ENCODE measurements around the gene FAM200C. TPM values are rescaled to one million over a fixed set of nuclear protein-coding genes. Genes with fewer than 3 reads are reported as not detected.
A peak's percentile ranks its signal among the peaks of the same experiment; 100 is the strongest.
"Not testable (repeated sequence)": the region's sequence is repeated elsewhere in the genome, so short reads cannot be mapped to it uniquely, and the experiment has no call there.

Gene FAM200C
- total RNA-seq, 4 donors from 2014 or later = 0.37 to 7.8 (median 2.5) TPM

DNA sequence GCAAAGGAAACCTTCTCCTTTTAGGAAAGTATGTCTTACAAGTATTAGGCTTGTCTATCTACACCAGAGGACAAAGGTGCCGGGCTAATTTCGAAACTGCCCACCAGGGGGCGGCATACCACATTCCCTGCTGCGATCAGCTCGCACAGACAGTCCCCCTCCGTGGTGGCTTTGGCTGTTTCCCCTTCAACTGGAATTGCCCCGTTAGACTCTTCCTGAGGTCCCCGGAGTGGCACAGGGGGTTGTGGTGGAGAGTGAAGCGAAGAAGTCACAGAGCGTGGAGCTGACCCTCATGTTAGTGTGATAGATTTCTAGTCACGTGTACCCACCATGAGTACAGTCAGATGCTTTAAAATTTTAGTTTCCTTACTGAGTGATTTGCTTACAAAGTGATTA, 39.3 kb upstream of the FAM200C start:
- no peaks in the 10 kb centered on the region for H3K27me3 ChIP-seq
- H3K4me1 ChIP-seq = peaks cover 0 to 13% (median 5%) of the 10 kb centered on the region in 4 donors
- no peaks in the 10 kb centered on the region for H3K9me3 ChIP-seq
- H3K27ac ChIP-seq = peak overlapping the region; percentile 28 to 59 (median 48)
- 0% methylated on average over 2 to 11 of the region's 11 CpGs for WGBS, 2 donors (ENCODE audit: low coverage in 1 of 2)
- TF ChIP-seq EP300 (IDR thresholded peaks at IDR 0.05; ENCODE audit: low read depth) (no peak), POLR2A (IDR thresholded peaks at IDR 0.05) (no peak), POLR2AphosphoS5 (IDR thresholded peaks at IDR 0.05) (no peak), CTCF (IDR thresholded peaks at IDR 0.05) (peak; percentile 87 to 98 (median 90))
- intact Hi-C loops (cut with DNase I; ENCODE audit: low total_unique reads) = no loop called here
- peak overlapping the region in 3 of 4 donors; percentile 20 to 56 (median 21) for H3K4me3 ChIP-seq
- H3K36me3 ChIP-seq = no peaks in the 10 kb centered on the region
- peak; percentile 94 for DNase-seq
- in situ Hi-C loops (cut with MboI; ENCODE audit: low pct_ligation_motif_present in 1 of 4, low pct_unique_long_range_greater_than_20kb in 1 of 4, low sequenced_read_pairs in 3 of 4) = loop anchor here in 1 of 4 donors (25.0 kb wide), 1 partner anchor 173 kb away; no protein-coding TSS in a partner anchor

DNA sequence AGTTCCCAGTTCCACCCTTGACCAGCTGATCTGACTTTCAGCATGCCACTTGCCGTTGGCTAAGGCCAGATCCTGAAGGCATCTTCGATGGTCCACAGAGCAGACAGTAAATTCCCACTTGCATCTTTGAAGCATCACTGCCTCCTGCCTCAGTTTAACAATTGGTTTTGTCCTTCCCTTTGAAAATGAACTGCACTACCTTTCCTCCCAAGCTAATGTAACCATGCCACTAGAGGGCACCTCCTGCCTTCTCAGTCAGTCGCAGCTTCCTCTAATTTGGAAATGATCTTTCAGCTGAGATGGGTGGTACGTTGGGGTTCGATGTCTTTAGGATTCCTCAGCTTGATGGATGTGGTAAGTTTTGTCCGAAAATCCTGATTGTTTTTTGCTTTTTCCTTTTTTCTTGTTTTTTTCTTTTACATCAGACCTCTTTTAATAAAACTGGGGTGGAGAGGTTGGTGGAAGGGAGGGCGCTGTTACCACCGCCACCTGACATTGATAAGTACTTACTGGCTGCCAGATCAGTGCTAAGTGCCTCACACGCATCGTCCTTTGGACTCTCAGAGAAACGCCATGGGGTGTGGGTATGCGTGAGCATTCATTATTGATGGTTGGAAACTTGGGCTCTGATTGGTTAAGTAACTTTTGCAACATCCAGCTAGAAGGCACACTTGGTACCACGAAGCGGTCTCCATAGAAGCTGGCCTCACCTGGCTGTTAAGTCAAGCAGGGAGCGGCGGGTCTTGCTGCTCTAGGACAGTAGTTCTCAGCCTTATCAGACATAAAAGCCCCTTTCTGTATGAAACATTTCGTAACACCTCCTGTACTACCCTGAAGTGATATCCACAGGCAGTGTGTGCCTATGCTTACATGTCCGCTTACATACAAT, 38.7 kb upstream of the FAM200C start:
- Histone ChIP-seq H3K27ac (peak overlapping the region; percentile 28 to 59 (median 48)), H3K9me3 (no peaks in the 10 kb centered on the region), H3K27me3 (no peaks in the 10 kb centered on the region), H3K4me1 (peaks cover 0 to 13% (median 5%) of the 10 kb centered on the region in 4 donors), H3K4me3 (peak overlapping the region in 3 of 4 donors; percentile 20 to 56 (median 21)), H3K36me3 (no peaks in the 10 kb centered on the region)
- DNase-seq = peak; percentile 63
- in situ Hi-C loops (cut with MboI; ENCODE audit: low pct_ligation_motif_present in 1 of 4, low pct_unique_long_range_greater_than_20kb in 1 of 4, low sequenced_read_pairs in 3 of 4) = loop anchor here in 1 of 4 donors (25.0 kb wide), 1 partner anchor 174 kb away; no protein-coding TSS in a partner anchor
- TF ChIP-seq POLR2A (IDR thresholded peaks at IDR 0.05) (no peak), EP300 (IDR thresholded peaks at IDR 0.05; ENCODE audit: low read depth) (no peak), POLR2AphosphoS5 (IDR thresholded peaks at IDR 0.05) (no peak), CTCF (IDR thresholded peaks at IDR 0.05) (peak; percentile 53 to 67 (median 60))
- 0 to 3% methylated on average over 2 to 18 of the region's 18 CpGs for WGBS, 2 donors (ENCODE audit: low coverage in 1 of 2)
- intact Hi-C loops (cut with DNase I; ENCODE audit: low total_unique reads) = no loop called here

DNA sequence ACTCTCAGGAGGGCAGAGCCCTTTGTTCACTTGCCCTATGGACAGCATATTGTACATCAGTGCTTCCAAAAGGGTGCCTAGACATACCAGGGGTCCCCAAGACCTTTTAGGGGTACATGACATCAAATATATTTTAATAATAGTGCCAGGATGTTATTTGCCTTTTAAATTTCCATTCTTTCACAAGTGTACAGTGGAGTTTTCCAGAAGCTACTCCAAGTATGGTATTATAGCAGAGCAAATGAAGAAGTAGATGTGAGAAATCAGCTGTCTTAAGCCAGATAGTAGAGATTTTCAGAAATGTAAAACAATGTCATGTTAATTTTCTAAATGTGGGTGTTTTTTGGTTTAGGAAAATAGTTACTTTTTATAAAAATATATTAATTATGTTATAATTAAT, 37.4 kb upstream of the FAM200C start:
- no peak for DNase-seq
- Histone ChIP-seq H3K4me3 (no peak overlapping the region), H3K27me3 (no peaks in the 10 kb centered on the region), H3K27ac (no peak overlapping the region), H3K4me1 (peaks cover 0 to 13% (median 5%) of the 10 kb centered on the region in 4 donors), H3K9me3 (no peaks in the 10 kb centered on the region), H3K36me3 (no peaks in the 10 kb centered on the region)
- no peak for TF ChIP-seq POLR2AphosphoS5 (IDR thresholded peaks at IDR 0.05)
- TF ChIP-seq POLR2A (IDR thresholded peaks at IDR 0.05) = no peak
- no peak for TF ChIP-seq EP300 (IDR thresholded peaks at IDR 0.05; ENCODE audit: low read depth)
- TF ChIP-seq CTCF (IDR thresholded peaks at IDR 0.05) = no peak
- intact Hi-C loops (cut with DNase I; ENCODE audit: low total_unique reads) = no loop called here
- in situ Hi-C loops (cut with MboI; ENCODE audit: low pct_ligation_motif_present in 1 of 4, low pct_unique_long_range_greater_than_20kb in 1 of 4, low sequenced_read_pairs in 3 of 4) = loop anchor here in 1 of 4 donors (25.0 kb wide), 1 partner anchor 175 kb away; no protein-coding TSS in a partner anchor

GRCh38 chr5:160436661-160437060, 36.8 kb upstream of the FAM200C start:
- in situ Hi-C loops (cut with MboI; ENCODE audit: low pct_ligation_motif_present in 1 of 4, low pct_unique_long_range_greater_than_20kb in 1 of 4, low sequenced_read_pairs in 3 of 4) = loop anchor here in 1 of 4 donors (25.0 kb wide), 1 partner anchor 176 kb away; no protein-coding TSS in a partner anchor
- H3K9me3 ChIP-seq; intact Hi-C loops (cut with DNase I; ENCODE audit: low total_unique reads); H3K27me3 ChIP-seq; DNase-seq; H3K27ac ChIP-seq; H3K36me3 ChIP-seq; H3K4me3 ChIP-seq: not testable (repeated sequence)
- 50 to 65% methylated on average over 6 of the region's 6 CpGs for WGBS, 2 donors (ENCODE audit: low coverage in 1 of 2)
- peaks cover 0 to 13% (median 5%) of the 10 kb centered on the region in 4 donors for H3K4me1 ChIP-seq
